Thyroid gland (tissue), 4 donors: ENCODE data around the gene PACSIN1.

Experiments
- CTCF ChIP-seq, 6 experiments: fragments of 200-600 bp in 3 of 6; fragments of 450-650 bp in 3 of 6; sonication (generic) in 3 of 6; IDR thresholded peaks; one replicate each; pipeline ENCODE4 v1.5.1; 2016 to 2019; ENCODE audit warnings: antibody characterized with exemption in 6 of 6, mild to moderate bottlenecking in 2 of 6, inconsistent platforms in 1 of 6, moderate library complexity in 1 of 6
- POLR2A ChIP-seq, 2 donors: fragments of 450-650 bp; IDR thresholded peaks; one replicate each; pipeline ENCODE4 v1.6.1; 2017; ENCODE audit warnings: antibody characterized with exemption in 2 of 2, mild to moderate bottlenecking in 2 of 2, moderate library complexity in 1 of 2

GRCh38 chr6:34486106-34486740, 20.3 kb downstream of the PACSIN1 start:
- no peak for TF ChIP-seq POLR2A (IDR thresholded peaks at IDR 0.05)
- TF ChIP-seq CTCF (IDR thresholded peaks at IDR 0.05) = no peak
